ENCODE data around the gene ST3GAL6.
"Not testable (repeated sequence)": the region's sequence is repeated elsewhere in the genome, so short reads cannot be mapped to it uniquely, and the experiment has no call there.

ST3GAL6 gene

DNA sequence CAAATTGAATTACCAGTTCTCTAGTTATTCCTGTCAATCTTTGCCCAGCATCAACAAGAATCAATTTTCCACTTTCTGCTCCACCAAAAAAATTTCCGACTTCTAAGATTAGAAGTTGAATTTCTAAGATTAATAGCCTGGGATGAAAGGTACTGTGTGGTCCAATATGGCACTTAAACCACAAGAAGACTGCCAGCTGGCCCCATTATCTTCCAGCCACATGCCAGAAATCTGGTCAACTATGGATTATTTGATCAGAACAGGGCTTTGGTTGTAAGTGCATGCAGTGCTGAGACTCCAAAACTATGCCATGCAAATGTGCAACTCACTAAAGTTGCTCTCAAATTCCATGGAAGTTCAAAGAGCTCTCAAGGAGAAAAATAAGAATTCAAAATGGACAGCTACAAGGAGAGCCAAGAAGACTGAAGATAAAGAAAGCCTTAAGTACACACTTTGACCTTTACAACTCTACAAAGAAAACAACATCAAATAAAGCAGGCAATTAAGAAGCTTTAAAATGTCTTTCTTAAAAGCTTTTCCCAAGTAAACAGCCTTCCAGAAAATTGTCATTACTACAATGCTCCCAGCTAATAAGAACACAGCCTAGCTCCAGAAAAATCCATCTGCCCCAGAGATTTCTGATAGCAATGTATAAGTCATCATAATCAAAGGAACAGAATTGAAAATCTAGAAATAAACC is 64.2 kb downstream of the ST3GAL6 start:
- no peak overlapping the region for H3K4me3 ChIP-seq (replicated peaks in 1 of 2; ENCODE audit: low read depth in 2 of 2, low read length in 2 of 2)
- TF ChIP-seq CTCF (IDR thresholded peaks at IDR 0.05; ENCODE audit: low read depth, low read length): no peak
- peak in 1 of 2 donors; percentile 23 for DNase-seq (ENCODE audit: low read depth in 2 of 2)

DNA sequence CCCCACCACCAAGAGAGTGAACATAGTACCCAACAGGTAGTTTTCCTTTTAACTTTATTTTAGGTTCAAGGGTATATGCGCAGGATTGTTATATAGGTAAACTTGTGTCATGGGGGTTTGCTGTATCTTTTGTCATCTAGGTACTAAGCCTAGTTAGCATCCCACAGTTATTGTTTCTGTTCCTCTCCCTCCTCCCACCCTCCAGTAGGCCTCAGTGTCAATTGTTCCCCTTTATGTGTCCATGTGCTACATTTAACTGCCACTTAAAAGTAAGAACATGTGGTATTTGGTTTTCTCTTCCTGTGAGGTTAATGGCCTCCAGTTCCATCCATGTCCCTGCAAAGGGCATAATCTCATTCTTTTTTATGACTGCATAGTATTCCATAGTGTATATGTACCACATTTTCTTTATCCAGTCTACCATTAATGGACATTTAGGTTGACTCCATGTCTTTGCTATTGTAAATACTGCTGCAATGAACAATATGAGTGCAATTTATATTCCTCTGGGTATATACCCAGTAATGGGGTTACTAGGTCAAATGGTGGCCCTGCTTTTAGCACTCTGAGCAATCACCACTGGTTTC is 66.2 kb downstream of the ST3GAL6 start:
- TF ChIP-seq CTCF (IDR thresholded peaks at IDR 0.05; ENCODE audit: low read depth, low read length): no peak
- DNase-seq (ENCODE audit: low read depth in 2 of 2): no peak
- H3K4me3 ChIP-seq (replicated peaks in 1 of 2; ENCODE audit: low read depth in 2 of 2, low read length in 2 of 2): no peak overlapping the region

- DNase-seq (ENCODE audit: low read depth in 2 of 2); H3K4me3 ChIP-seq (replicated peaks in 1 of 2; ENCODE audit: low read depth in 2 of 2, low read length in 2 of 2): not testable (repeated sequence)
Observed at GRCh38 chr3:98831060-98831459, 67.9 kb downstream of the ST3GAL6 start.

- DNase-seq (ENCODE audit: low read depth in 2 of 2): peak; percentile 34 to 47
- H3K4me3 ChIP-seq (replicated peaks in 1 of 2; ENCODE audit: low read depth in 2 of 2, low read length in 2 of 2): no peak overlapping the region
- no peak for TF ChIP-seq CTCF (IDR thresholded peaks at IDR 0.05; ENCODE audit: low read depth, low read length)
Observed at GRCh38 chr3:98839846-98840245, 76.7 kb downstream of the ST3GAL6 start.

- TF ChIP-seq CTCF (IDR thresholded peaks at IDR 0.05; ENCODE audit: low read depth, low read length): no peak
- no peak overlapping the region for H3K4me3 ChIP-seq (replicated peaks in 1 of 2; ENCODE audit: low read depth in 2 of 2, low read length in 2 of 2)
- DNase-seq (ENCODE audit: low read depth in 2 of 2): peak in 1 of 2 donors; percentile 48
Observed at GRCh38 chr3:98843266-98843959, 80.3 kb downstream of the ST3GAL6 start.
